OCI-LY7 (cell line): Measurements from ENCODE around the gene GCNT4. TPM values are rescaled to one million over a fixed set of nuclear protein-coding genes. Genes with fewer than 3 reads are reported as not detected.

Experiments used
- BruUV-seq: library from RNA; stranded (reverse); fragments of 400-500 nt; replicated peaks from 2 replicates; lab custom pipeline; 2021; lab: Mats Ljungman, UMichigan
- CTCF ChIA-PET: fragments of 300-600 bp; sonication (Branson Sonifier 250); formaldehyde crosslinking; loops from one replicate; lab custom pipeline; 2022; ENCODE audit warnings: antibody characterized with exemption; ENCODE audit not compliant: unreplicated experiment; lab: Charles Lee
- POLR2A ChIA-PET: fragments of 300-600 bp; sonication (Branson Sonifier 250); formaldehyde crosslinking; loops from one replicate; lab custom pipeline; 2022; ENCODE audit warnings: antibody characterized with exemption; lab: Charles Lee
- DNase-seq: peaks from one replicate; pipeline ENCODE4 v3.0.0-alpha.2; 2015; ENCODE audit warnings: low spot score
- H2AFZ ChIP-seq: fragments of 200-600 bp; sonication (generic), shearing (Covaris generic); 2 replicates; pipeline ENCODE4 v1.6.1; 2014; ENCODE audit warnings: mild to moderate bottlenecking, antibody characterized with exemption, low read length, moderate library complexity
- H3K27ac ChIP-seq: fragments of 200-600 bp; sonication (generic); 2 replicates; pipeline ENCODE4 v1.5.1; 2014; ENCODE audit warnings: mixed run types, low read depth, mild to moderate bottlenecking, moderate library complexity, low read length, inconsistent platforms; ENCODE audit not compliant: poor library complexity, severe bottlenecking
- H3K36me3 ChIP-seq: fragments of 200-600 bp; sonication (generic); 2 replicates; pipeline ENCODE4 v1.6.1; 2014; ENCODE audit warnings: mild to moderate bottlenecking, antibody characterized with exemption, low read length, moderate library complexity, mixed read lengths; ENCODE audit not compliant: insufficient read depth
- H3K4me1 ChIP-seq: fragments of 200-600 bp; sonication (generic); 2 replicates; pipeline ENCODE4 v1.5.1; 2014; ENCODE audit warnings: mild to moderate bottlenecking, low read length; ENCODE audit not compliant: insufficient read depth, poor library complexity, severe bottlenecking
- H3K4me2 ChIP-seq: fragments of 200-600 bp; sonication (generic); 2 replicates; pipeline ENCODE4 v1.6.1; 2014; ENCODE audit warnings: mild to moderate bottlenecking, low read length
- H3K4me3 ChIP-seq: fragments of 200-600 bp; sonication (generic); 2 replicates; pipeline ENCODE4 v1.5.1; 2014; ENCODE audit warnings: mild to moderate bottlenecking, low read depth, low read length; ENCODE audit not compliant: poor library complexity, severe bottlenecking
- H3K79me2 ChIP-seq: fragments of 200-600 bp; sonication (generic); 2 replicates; pipeline ENCODE4 v1.6.1; 2016; ENCODE audit warnings: low read depth, mild to moderate bottlenecking, low read length, moderate library complexity, mixed read lengths; ENCODE audit not compliant: insufficient read depth
- H3K9me2 ChIP-seq: fragments of 200-600 bp; sonication (generic); 2 replicates; pipeline ENCODE4 v1.6.1; 2016; ENCODE audit warnings: mild to moderate bottlenecking, low read length, mixed read lengths; ENCODE audit not compliant: insufficient read depth
- H3K9me3 ChIP-seq: fragments of 200-600 bp; sonication (generic); 2 replicates; pipeline ENCODE4 v1.6.1; 2014; ENCODE audit warnings: mild to moderate bottlenecking, mixed run types, low read length, mixed read lengths
- H4K20me1 ChIP-seq: fragments of 200-600 bp; sonication (generic); 2 replicates; pipeline ENCODE4 v1.6.1; 2014; ENCODE audit warnings: mild to moderate bottlenecking, antibody characterized with exemption, low read length, moderate library complexity, mixed read lengths; ENCODE audit not compliant: insufficient read depth
- CTCF ChIP-seq: fragments of 200-600 bp; sonication (generic); conservative IDR thresholded peaks from 2 replicates; pipeline ENCODE4 v1.5.1; 2014; ENCODE audit warnings: mild to moderate bottlenecking, antibody characterized with exemption, low read length, moderate library complexity, mixed read lengths
- EZH2phosphoT487 ChIP-seq: fragments of 200-600 bp; sonication (generic); IDR thresholded peaks from 2 replicates; pipeline ENCODE4 v1.6.1; 2018; ENCODE audit warnings: low read depth, borderline replicate concordance, mild to moderate bottlenecking, mixed run types, antibody characterized with exemption, low read length, moderate library complexity, mixed read lengths
- intact Hi-C: fragments of 100-400 bp; cut with micrococcal nuclease; formaldehyde crosslinking; loops from one replicate; pipeline ENCODE4 v1.10.0; 2022; ENCODE audit not compliant: unreplicated experiment
- total RNA-seq, 2 experiments: library from RNA; depleted of rRNA in 1 of 2; stranded (reverse); fragments of >200 nt in 1 of 2; shearing (Covaris generic) in 1 of 2; gene quantifications; 2 replicates each; pipeline ENCODE4 v1.2.3, GENCODE V29; 2014 to 2022

The GCNT4 gene
- total RNA-seq, 2 experiments from 2014 or later: not detected

DNA sequence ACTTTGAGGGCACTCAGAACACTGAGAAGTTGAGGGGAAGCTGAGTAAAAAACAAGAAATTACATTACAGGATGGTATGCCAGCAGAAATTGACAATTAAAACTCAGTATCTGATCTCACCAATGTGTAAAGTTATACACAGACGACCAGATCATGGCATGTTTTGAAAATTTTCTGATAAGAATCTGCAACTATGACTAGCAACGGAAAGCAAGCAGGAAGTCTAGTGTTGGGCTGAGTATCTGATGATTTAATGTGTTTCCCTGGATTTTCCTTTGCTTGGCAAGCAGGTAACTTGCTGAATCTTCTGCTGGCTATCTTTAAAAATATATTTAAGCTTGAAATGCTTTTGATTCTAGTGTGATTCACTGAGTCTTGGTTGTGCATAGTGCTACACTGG, 5.2 kb upstream of the GCNT4 start:
- intact Hi-C loops: no loop called here
- TF ChIP-seq CTCF (no peak), EZH2phosphoT487 (no peak)
- Histone ChIP-seq H3K4me1 (no peaks in the 10 kb centered on the region), H3K4me3 (no peak overlapping the region), H3K79me2 (no peaks in the 10 kb centered on the region), H3K9me3 (no peaks in the 10 kb centered on the region), H3K36me3 (no peaks in the 10 kb centered on the region), H4K20me1 (no peaks in the 10 kb centered on the region), H3K9me2 (no peaks in the 10 kb centered on the region), H3K27ac (no peak overlapping the region), H3K4me2 (no peak overlapping the region), H2AFZ (no peak overlapping the region)
- CTCF ChIA-PET: no interaction called here
- POLR2A ChIA-PET: no interaction called here
- no TSS peak for BruUV-seq
- no peak for DNase-seq

- Histone ChIP-seq H4K20me1 (no peaks in the 10 kb centered on the region), H3K4me1 (no peaks in the 10 kb centered on the region), H3K36me3 (no peaks in the 10 kb centered on the region), H3K4me3 (no peak overlapping the region), H2AFZ (no peak overlapping the region), H3K9me2 (no peaks in the 10 kb centered on the region), H3K27ac (no peak overlapping the region), H3K79me2 (no peaks in the 10 kb centered on the region), H3K4me2 (no peak overlapping the region), H3K9me3 (no peaks in the 10 kb centered on the region)
- no TSS peak for BruUV-seq
- CTCF ChIA-PET: no interaction called here
- TF ChIP-seq EZH2phosphoT487 (no peak), CTCF (no peak)
- no peak for DNase-seq
- intact Hi-C loops: no loop called here
- POLR2A ChIA-PET: no interaction called here
Measured at GRCh38 chr5:75055727-75056144, 3.4 kb upstream of the GCNT4 start.

DNA sequence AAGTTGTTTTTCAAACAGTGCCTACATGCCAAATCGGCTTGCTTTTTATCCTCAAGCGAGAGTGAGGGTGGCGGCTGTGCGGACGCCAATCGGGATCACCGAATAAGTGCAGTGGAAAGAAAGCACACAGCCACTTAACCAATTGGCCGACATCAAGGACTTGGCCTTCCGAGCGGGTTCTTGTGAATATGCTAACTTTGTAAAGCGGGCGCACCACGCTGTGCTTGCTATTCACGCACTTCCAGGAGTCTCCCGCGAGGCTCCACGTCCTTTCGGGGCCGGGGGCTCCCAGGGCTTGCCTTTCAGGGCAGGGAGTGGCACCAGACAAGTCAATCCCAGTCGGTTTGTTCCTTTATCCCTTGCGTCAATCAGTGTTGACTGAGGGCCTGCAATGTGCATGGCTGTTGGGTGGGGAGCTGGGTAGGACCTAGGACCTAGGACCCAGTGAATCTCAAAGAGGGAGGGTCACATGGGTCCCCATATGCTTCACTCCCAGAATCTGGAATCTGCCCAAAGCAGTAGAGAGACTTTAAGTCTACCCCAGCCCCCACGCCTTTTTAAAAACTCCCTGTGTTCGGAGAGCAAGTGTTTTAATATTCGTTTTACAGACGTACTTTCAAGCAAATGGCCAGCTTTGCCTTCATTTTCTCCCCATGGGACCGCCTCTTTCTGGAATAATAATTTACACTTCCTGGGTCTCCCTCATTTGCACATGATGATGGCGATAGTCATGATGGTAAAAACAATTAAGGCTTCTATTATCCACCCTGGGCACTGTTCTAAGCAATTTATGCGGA, 2.0 kb upstream of the GCNT4 start:
- H3K36me3 ChIP-seq: no peaks in the 10 kb centered on the region
- intact Hi-C loops: no loop called here
- H3K4me3 ChIP-seq: no peak overlapping the region
- H2AFZ ChIP-seq: no peak overlapping the region
- H3K4me1 ChIP-seq: no peaks in the 10 kb centered on the region
- no peak overlapping the region for H3K27ac ChIP-seq
- BruUV-seq: no TSS peak
- H3K79me2 ChIP-seq: no peaks in the 10 kb centered on the region
- TF ChIP-seq EZH2phosphoT487 (no peak), CTCF (no peak)
- DNase-seq: no peak
- H3K9me2 ChIP-seq: no peaks in the 10 kb centered on the region
- H4K20me1 ChIP-seq: no peaks in the 10 kb centered on the region
- H3K4me2 ChIP-seq: no peak overlapping the region
- ChIA-PET CTCF (no interaction called here), POLR2A (no interaction called here)
- no peaks in the 10 kb centered on the region for H3K9me3 ChIP-seq
